H1 (cell line): ENCODE measurements around the gene C1orf21. TPM values are rescaled to one million over a fixed set of nuclear protein-coding genes. Genes with fewer than 3 reads are reported as not detected.

ENCODE experiments used
- CTCF ChIA-PET: fragments of 300-600 bp; sonication (Branson Sonifier 250); formaldehyde crosslinking; loops from one replicate; lab custom pipeline; 2021; ENCODE audit not compliant: partially characterized antibody; lab: Charles Lee
- POLR2A ChIA-PET: fragments of 300-600 bp; sonication (Branson Sonifier 250); formaldehyde crosslinking; loops from one replicate; lab custom pipeline; 2021; ENCODE audit warnings: inconsistent platforms; ENCODE audit not compliant: partially characterized antibody; lab: Charles Lee
- DNase-seq, 2 experiments: peaks; one replicate each; pipeline versions ENCODE4 v3.0.0 to v3.0.0-alpha.2; 2010 to 2022; ENCODE audit warnings: low spot score in 2 of 2, low read depth in 1 of 2, mixed read lengths in 1 of 2
- FAIRE-seq: peaks from 2 replicates; lab custom pipeline; 2011; peaks lifted over from hg19 to GRCh38; lab: Jason Lieb, UNC
- H2AFZ ChIP-seq: 2 replicates; pipeline ENCODE4 v1.8.1; 2012; ENCODE audit warnings: low read length, inconsistent platforms
- H2AK5ac ChIP-seq: 2 replicates; pipeline ENCODE4 v1.6.1; 2013; ENCODE audit warnings: low read depth, low read length
- H2BK120ac ChIP-seq: replicated peaks from 2 replicates; pipeline ENCODE3; 2013; ENCODE audit warnings: low read depth, low read length, inconsistent platforms
- H2BK12ac ChIP-seq: 2 replicates; pipeline ENCODE4 v1.6.1; 2013; ENCODE audit warnings: low read depth, low read length
- H2BK15ac ChIP-seq: 2 replicates; pipeline ENCODE4 v1.6.1; 2013; ENCODE audit warnings: low read length
- H2BK20ac ChIP-seq: 2 replicates; pipeline ENCODE4 v1.6.1; 2013; ENCODE audit warnings: low read length
- H2BK5ac ChIP-seq: 2 replicates; pipeline ENCODE4 v1.6.1; 2013; ENCODE audit warnings: low read depth, low read length
- H3K14ac ChIP-seq: 2 replicates; pipeline ENCODE4 v1.6.1; 2013; ENCODE audit warnings: inconsistent platforms; ENCODE audit not compliant: insufficient read length
- H3K18ac ChIP-seq: 2 replicates; pipeline ENCODE4 v1.6.1; 2013; ENCODE audit warnings: low read length; ENCODE audit errors: extremely low read depth
- H3K23ac ChIP-seq: 2 replicates; pipeline ENCODE4 v1.6.1; 2013; ENCODE audit warnings: inconsistent platforms; ENCODE audit not compliant: insufficient read length
- H3K23me2 ChIP-seq: 2 replicates; pipeline ENCODE4 v1.6.1; 2013; ENCODE audit warnings: low read depth, low read length
- H3K27ac ChIP-seq: 2 replicates; pipeline ENCODE4 v1.6.1; 2011; ENCODE audit warnings: low read depth, low read length, inconsistent platforms
- H3K27me3 ChIP-seq, 4 experiments: replicated peaks in 1 of 4; 1 replicate in 1 of 4; 2 replicates in 3 of 4; pipeline versions ENCODE4 v1.6.1 to v1.8.1; 2011 to 2013; ENCODE audit warnings: low read length in 3 of 4, mild to moderate bottlenecking in 3 of 4, inconsistent platforms in 2 of 4, mixed read lengths in 2 of 4, moderate library complexity in 1 of 4; ENCODE audit not compliant: control insufficient read depth in 3 of 4, insufficient read depth in 3 of 4; ENCODE audit errors: extremely low read depth in 1 of 4
- H3K36me3 ChIP-seq, 4 experiments: 2 replicates each; pipeline versions ENCODE4 v1.6.1 to v1.8.1; 2011 to 2013; ENCODE audit warnings: mild to moderate bottlenecking in 4 of 4, low read length in 3 of 4, moderate library complexity in 2 of 4, control low read depth in 1 of 4, inconsistent platforms in 1 of 4; ENCODE audit not compliant: insufficient read depth in 4 of 4, control insufficient read depth in 2 of 4
- H3K4ac ChIP-seq: replicated peaks from 2 replicates; pipeline ENCODE3; 2013; ENCODE audit warnings: low read length, low read depth, mixed read lengths, inconsistent platforms; ENCODE audit not compliant: insufficient read length
- H3K4me1 ChIP-seq, 4 experiments: replicated peaks in 1 of 4; 1 replicate in 1 of 4; 2 replicates in 3 of 4; pipeline versions ENCODE4 v1.6.1 to v1.8.1; 2011 to 2013; ENCODE audit warnings: low read length in 3 of 4, inconsistent platforms in 2 of 4, mixed read lengths in 1 of 4; ENCODE audit not compliant: insufficient read depth in 4 of 4, control insufficient read depth in 3 of 4
- H3K4me2 ChIP-seq, 2 experiments: 2 replicates each; pipeline versions ENCODE4 v1.6.1 to v1.8.1; 2011 to 2013; ENCODE audit warnings: low read depth in 2 of 2, low read length in 2 of 2, control low read depth in 1 of 2, inconsistent platforms in 1 of 2, mild to moderate bottlenecking in 1 of 2; ENCODE audit not compliant: insufficient read depth in 1 of 2
- H3K4me3 ChIP-seq, 4 experiments: fragments of 200-600, 300-600 bp in 1 of 4; sonication (generic), shearing (Covaris generic), sonication (Bioruptor Twin) in 1 of 4; 2 replicates each; pipeline versions ENCODE4 v1.5.1 to v1.8.1; 2011 to 2016; ENCODE audit warnings: low read length in 4 of 4, low read depth in 3 of 4, control low read depth in 2 of 4, inconsistent platforms in 2 of 4, mild to moderate bottlenecking in 2 of 4, mixed read lengths in 1 of 4, moderate library complexity in 1 of 4; ENCODE audit not compliant: insufficient read depth in 2 of 4; ENCODE audit errors: extremely low read depth in 1 of 4
- H3K56ac ChIP-seq: replicated peaks from 2 replicates; pipeline ENCODE3; 2013; ENCODE audit warnings: low read depth, mild to moderate bottlenecking, mixed read lengths, low read length, inconsistent platforms; ENCODE audit not compliant: insufficient read length
- H3K79me1 ChIP-seq: 2 replicates; pipeline ENCODE4 v1.6.1; 2013; ENCODE audit warnings: low read depth, low read length, control low read depth
- H3K79me2 ChIP-seq, 2 experiments: 2 replicates each; pipeline versions ENCODE4 v1.6.1 to v1.8.1; 2012 to 2013; ENCODE audit warnings: low read length in 2 of 2, mild to moderate bottlenecking in 2 of 2, inconsistent platforms in 1 of 2; ENCODE audit not compliant: insufficient read depth in 2 of 2, control insufficient read depth in 1 of 2
- H3K9ac ChIP-seq, 4 experiments: replicated peaks in 1 of 4; 1 replicate in 1 of 4; 2 replicates in 3 of 4; pipeline versions ENCODE4 v1.6.1 to v1.8.1; 2011 to 2013; ENCODE audit warnings: low read depth in 3 of 4, low read length in 3 of 4, control low read depth in 2 of 4, mild to moderate bottlenecking in 2 of 4, moderate library complexity in 2 of 4, inconsistent platforms in 1 of 4; ENCODE audit errors: extremely low read depth in 1 of 4
- H3K9me3 ChIP-seq, 2 experiments: 2 replicates each; pipeline versions ENCODE4 v1.6.1 to v1.8.1; 2012 to 2013; ENCODE audit warnings: mild to moderate bottlenecking in 2 of 2, moderate library complexity in 2 of 2, control low read depth in 1 of 2, inconsistent platforms in 1 of 2, low read depth in 1 of 2, low read length in 1 of 2, mixed read lengths in 1 of 2; ENCODE audit not compliant: insufficient read depth in 2 of 2
- H4K20me1 ChIP-seq, 2 experiments: replicated peaks in 1 of 2; 2 replicates each; pipeline versions ENCODE3 to v1.8.1; 2011 to 2013; ENCODE audit warnings: inconsistent platforms in 2 of 2, low read length in 2 of 2, mild to moderate bottlenecking in 1 of 2; ENCODE audit not compliant: insufficient read depth in 2 of 2, control insufficient read depth in 1 of 2
- H4K5ac ChIP-seq: 2 replicates; pipeline ENCODE4 v1.6.1; 2013; ENCODE audit warnings: low read length, low read depth, mixed read lengths, inconsistent platforms; ENCODE audit not compliant: insufficient read length
- H4K8ac ChIP-seq: 2 replicates; pipeline ENCODE4 v1.8.0; 2013; ENCODE audit warnings: mild to moderate bottlenecking, moderate library complexity, low read length, inconsistent platforms; ENCODE audit not compliant: insufficient read depth; ENCODE audit errors: extremely low read depth
- H4K91ac ChIP-seq: replicated peaks from 2 replicates; pipeline ENCODE3; 2013; ENCODE audit warnings: low read length, mixed read lengths, inconsistent platforms; ENCODE audit not compliant: insufficient read length
- BACH1 ChIP-seq: IDR thresholded peaks from 2 replicates; pipeline ENCODE4 v1.6.1; 2012; ENCODE audit warnings: low read length, improper control_type of control experiment
- CBX5 ChIP-seq: fragments of 300-800, 300-1000 bp; sonication (generic); IDR thresholded peaks from 2 replicates; pipeline ENCODE4 v1.7.1; 2016; ENCODE audit warnings: antibody characterized with exemption, low read length, low read depth
- CEBPB ChIP-seq: IDR thresholded peaks from 2 replicates; pipeline ENCODE4 v1.6.1; 2012; ENCODE audit warnings: low read depth, low read length
- CHD2 ChIP-seq: IDR thresholded peaks from 2 replicates; pipeline ENCODE4 v1.6.1; 2012; ENCODE audit warnings: low read length, improper control_type of control experiment
- KDM5A ChIP-seq: fragments of 200-600 bp; IDR thresholded peaks from 2 replicates; pipeline ENCODE4 v1.7.1; 2012; ENCODE audit warnings: mild to moderate bottlenecking, low read length, inconsistent platforms, mixed read lengths
- RAD21 ChIP-seq, 2 experiments: IDR thresholded peaks in 1 of 2; conservative IDR thresholded peaks in 1 of 2; 2 replicates each; pipeline ENCODE4 v1.6.1; 2011; ENCODE audit warnings: low read depth in 2 of 2, low read length in 2 of 2, improper control_type of control experiment in 1 of 2, inconsistent platforms in 1 of 2, mild to moderate bottlenecking in 1 of 2, moderate library complexity in 1 of 2
- SP2 ChIP-seq: IDR thresholded peaks from 2 replicates; pipeline ENCODE4 v1.6.1; 2012; ENCODE audit warnings: mild to moderate bottlenecking, low read length, inconsistent platforms
- WGBS, 2 experiments: shearing (Covaris generic) in 1 of 2; methylation state at CpG; one replicate each; pipeline versions ENCODE4 v1.1.6 to v1.1.7; 2013 to 2015; ENCODE audit warnings: low lambda C conversion rate in 2 of 2, mixed read lengths in 2 of 2, inconsistent platforms in 1 of 2, low coverage in 1 of 2, missing lambda C conversion rate in 1 of 2; ENCODE audit not compliant: insufficient replicate concordance in 2 of 2, insufficient coverage in 1 of 2, insufficient read length in 1 of 2; ENCODE audit errors: extremely low coverage in 1 of 2, missing lambda C conversion rate in 1 of 2; 5-methylcytosine and 5-hydroxymethylcytosine counted together
- polyA plus RNA-seq, 7 experiments: library from polyadenylated mRNA; depleted of rRNA in 3 of 7; stranded (reverse) in 5 of 7; unstranded in 2 of 7; fragments of >200 nt in 5 of 7; fragments of 200-250 nt in 2 of 7; gene quantifications; 1 replicate in 5 of 7; 2 replicates in 1 of 7; 4 replicates in 1 of 7; pipeline versions ENCODE4 v1.2.1 to v1.2.3, GENCODE V29; 2011 to 2013; ENCODE audit warnings: missing spikeins in 2 of 7, mixed read lengths in 2 of 7
- total RNA-seq: library from RNA; stranded (reverse); fragmentation: NEBNext Ultra II Directional; extraction: Animal tissue kit (Norgen Biotek cat#: 25700); gene quantifications from 2 replicates; pipeline ENCODE4 v1.2.1, GENCODE V29; 2021
- TF ChIP-seq, protein P1 (sequence below): IDR thresholded peaks from 2 replicates; pipeline ENCODE4 v1.6.1; 2012; ENCODE audit warnings: inconsistent platforms

Gene C1orf21
- total and polyA plus RNA-seq, 2 of the 8 experiments (the other 6 are each of a cell fraction or from before 2014, with no cell fraction given): 16.6 to 51.0 TPM

- DNase-seq: no peak
- peaks cover 0 to 9% (median 1%) of the 10 kb centered on the region in 4 experiments; a peak in 3 of 8 replicates for H3K36me3 ChIP-seq
- no peak overlapping the region for H2BK5ac ChIP-seq
- no peak overlapping the region for H3K27ac ChIP-seq
- H3K23me2 ChIP-seq: no peaks in the 10 kb centered on the region
- H2AFZ ChIP-seq: no peak overlapping the region
- no peak for FAIRE-seq
- POLR2A ChIA-PET: no interaction called here
- WGBS, 2 experiments: 93% methylated on average over 3 of the region's 3 CpGs; no CpG with 5 or more reads in 1 of the 2 experiments
- no peak overlapping the region for H3K9ac ChIP-seq
- H3K4me3 ChIP-seq: no peak overlapping the region
- H4K20me1 ChIP-seq: no peaks in the 10 kb centered on the region
- H2BK20ac ChIP-seq: no peak overlapping the region
- CTCF ChIA-PET: interaction anchor here (0.6 to 2.1 kb wide), 10 partner anchors 8 to 218 kb away, joined by 3 to 10 read pairs (median 3); no protein-coding TSS in a partner anchor
- H3K79me2 ChIP-seq: no peaks in the 10 kb centered on the region
- H2AK5ac ChIP-seq: no peak overlapping the region
- no peak overlapping the region for H3K14ac ChIP-seq
- H3K4ac ChIP-seq: no peak overlapping the region
- no peaks in the 10 kb centered on the region for H3K79me1 ChIP-seq
- no peak overlapping the region for H4K8ac ChIP-seq
- H4K5ac ChIP-seq: no peak overlapping the region
- no peak overlapping the region for H3K23ac ChIP-seq
- H2BK12ac ChIP-seq: no peak overlapping the region
- no peaks in the 10 kb centered on the region for H3K9me3 ChIP-seq
- H4K91ac ChIP-seq: no peak overlapping the region
- H3K4me1 ChIP-seq: no peaks in the 10 kb centered on the region
- no peak overlapping the region for H2BK120ac ChIP-seq
- H3K18ac ChIP-seq: no peak overlapping the region
- H2BK15ac ChIP-seq: no peak overlapping the region
- H3K27me3 ChIP-seq: no peaks in the 10 kb centered on the region
- no peak overlapping the region for H3K56ac ChIP-seq
- no peak overlapping the region for H3K4me2 ChIP-seq
- no peak for TF ChIP-seq RAD21 (IDR thresholded peaks at IDR 0.05 in 1 of 2, conservative IDR thresholded peaks at IDR 0.05 in 1 of 2; ENCODE audit: low read depth in 2 of 2, low read length in 2 of 2)
- no peak for TF ChIP-seq SP2
- no peak for TF ChIP-seq CBX5
- TF ChIP-seq, protein P1, sequence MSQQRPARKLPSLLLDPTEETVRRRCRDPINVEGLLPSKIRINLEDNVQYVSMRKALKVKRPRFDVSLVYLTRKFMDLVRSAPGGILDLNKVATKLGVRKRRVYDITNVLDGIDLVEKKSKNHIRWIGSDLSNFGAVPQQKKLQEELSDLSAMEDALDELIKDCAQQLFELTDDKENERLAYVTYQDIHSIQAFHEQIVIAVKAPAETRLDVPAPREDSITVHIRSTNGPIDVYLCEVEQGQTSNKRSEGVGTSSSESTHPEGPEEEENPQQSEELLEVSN: no peak
- no peak for TF ChIP-seq CEBPB
- TF ChIP-seq KDM5A: no peak
- TF ChIP-seq BACH1: no peak
- no peak for TF ChIP-seq CHD2
Observed at GRCh38 chr1:184513421-184513820, 126.6 kb downstream of the C1orf21 start.
